ENCODE measurements around the gene PLSCR1.
"Not testable (repeated sequence)": the region's sequence is repeated elsewhere in the genome, so short reads cannot be mapped to it uniquely, and the experiment has no call there.

Gene PLSCR1

DNA sequence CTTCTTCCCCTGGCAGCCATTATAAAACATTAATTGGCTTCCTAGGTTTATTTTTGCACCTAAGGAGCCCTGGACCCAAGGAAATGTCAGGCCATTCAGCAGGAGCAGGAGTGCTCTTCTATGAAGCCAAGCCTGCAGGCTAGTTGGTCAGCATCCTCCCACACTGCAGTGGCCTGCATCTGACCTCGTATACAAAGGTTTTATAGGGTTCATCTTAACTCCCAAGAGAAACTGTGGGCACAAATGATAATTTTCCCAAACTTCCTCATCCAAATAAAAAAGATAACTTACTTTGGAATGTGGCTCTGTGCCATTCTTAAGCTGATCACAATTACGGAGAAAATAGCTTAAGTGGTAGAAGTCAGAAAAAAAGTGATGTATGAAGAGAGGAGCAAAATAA lies 19.4 kb downstream of the PLSCR1 start:
- Histone ChIP-seq H3K36me3 (ENCODE audit: insufficient read depth) (no peaks in the 10 kb centered on the region), H3K4me2 (no peak overlapping the region), H3K27me3 (ENCODE audit: insufficient read depth, low read depth) (no peaks in the 10 kb centered on the region), H3K4me3 (IDR thresholded peaks at IDR 0.05; ENCODE audit: insufficient read depth, low read depth, low read length) (no peak overlapping the region), H3K4me1 (ENCODE audit: low read depth, poor library complexity, severe bottlenecking) (peaks cover 5% of the 10 kb centered on the region), H3K79me2 (ENCODE audit: insufficient read depth, low read depth) (no peaks in the 10 kb centered on the region), H4K20me1 (ENCODE audit: insufficient read depth) (no peaks in the 10 kb centered on the region), H2AFZ (ENCODE audit: low read depth) (no peak overlapping the region), H3K27ac (no peak overlapping the region), H3K9ac (no peak overlapping the region)
- TF ChIP-seq CTCF (conservative IDR thresholded peaks at IDR 0.05; ENCODE audit: low read depth, low read length): no peak

- no peak overlapping the region for H3K4me3 ChIP-seq (IDR thresholded peaks at IDR 0.05; ENCODE audit: insufficient read depth, low read depth, low read length)
- no peak overlapping the region for H3K4me2 ChIP-seq
- TF ChIP-seq CTCF (conservative IDR thresholded peaks at IDR 0.05; ENCODE audit: low read depth, low read length): no peak
- H2AFZ ChIP-seq (ENCODE audit: low read depth): no peak overlapping the region
- no peak overlapping the region for H3K9ac ChIP-seq
- H3K36me3 ChIP-seq (ENCODE audit: insufficient read depth): no peaks in the 10 kb centered on the region
- H3K4me1 ChIP-seq (ENCODE audit: low read depth, poor library complexity, severe bottlenecking): peaks cover 5% of the 10 kb centered on the region
- no peak overlapping the region for H3K27ac ChIP-seq
- H4K20me1 ChIP-seq (ENCODE audit: insufficient read depth): no peaks in the 10 kb centered on the region
- no peaks in the 10 kb centered on the region for H3K79me2 ChIP-seq (ENCODE audit: insufficient read depth, low read depth)
- H3K27me3 ChIP-seq (ENCODE audit: insufficient read depth, low read depth): no peaks in the 10 kb centered on the region
These were observed 20.9 kb downstream of the PLSCR1 start for GRCh38 chr3:146523531-146523930.

DNA sequence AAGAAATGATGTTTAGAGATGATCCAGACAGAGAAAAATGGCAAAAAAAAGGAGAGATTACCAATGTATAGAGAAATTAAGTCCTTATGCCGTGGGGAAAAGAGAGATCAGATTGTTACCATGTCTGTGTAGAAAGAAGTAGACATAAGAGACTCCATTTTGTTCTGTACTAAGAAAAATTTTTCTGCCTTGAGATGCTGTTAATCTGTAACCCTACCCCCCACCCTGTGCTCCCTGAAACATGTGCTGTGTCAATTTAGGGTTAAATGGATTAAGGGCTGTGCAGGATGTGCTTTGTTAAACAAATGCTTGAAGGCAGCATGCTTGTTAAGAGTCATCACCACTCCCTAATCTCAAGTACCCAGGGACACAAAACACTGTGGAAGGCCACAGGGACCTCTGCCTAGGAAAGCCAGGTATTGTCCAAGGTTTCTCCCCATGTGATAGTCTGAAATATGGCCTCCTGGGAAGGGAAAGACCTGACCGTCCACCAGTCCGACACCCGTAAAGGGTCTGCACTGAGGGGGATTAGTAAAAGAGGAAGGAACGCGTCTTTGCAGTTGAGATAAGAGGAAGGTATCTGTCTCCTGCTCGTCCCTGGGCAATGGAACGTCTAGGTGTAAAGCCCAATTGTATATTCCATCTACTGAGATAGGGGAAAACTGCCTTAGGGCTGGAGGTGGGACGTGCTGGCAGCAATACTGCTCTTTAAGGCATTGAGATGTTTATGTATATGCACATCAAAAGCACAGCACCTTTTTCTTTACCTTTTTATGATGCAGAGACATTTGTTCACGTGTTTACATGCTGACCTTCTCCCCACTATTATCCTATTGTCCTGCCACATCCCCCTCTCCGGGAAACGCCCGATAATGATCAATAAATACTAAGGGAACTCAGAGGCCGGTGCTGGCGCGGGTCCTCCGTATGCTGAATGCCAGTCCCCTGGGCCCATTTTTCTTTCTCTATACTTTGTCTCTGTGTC lies 21.9 kb downstream of the PLSCR1 start:
- H3K4me3 ChIP-seq (IDR thresholded peaks at IDR 0.05; ENCODE audit: insufficient read depth, low read depth, low read length); H3K79me2 ChIP-seq (ENCODE audit: insufficient read depth, low read depth); H4K20me1 ChIP-seq (ENCODE audit: insufficient read depth); H3K27me3 ChIP-seq (ENCODE audit: insufficient read depth, low read depth); H3K4me2 ChIP-seq; H3K9ac ChIP-seq; H3K27ac ChIP-seq; H3K36me3 ChIP-seq (ENCODE audit: insufficient read depth); H2AFZ ChIP-seq (ENCODE audit: low read depth); H3K4me1 ChIP-seq (ENCODE audit: low read depth, poor library complexity, severe bottlenecking): not testable (repeated sequence)

GRCh38 chr3:146521394-146521793 lies 23.0 kb downstream of the PLSCR1 start:
- no peak overlapping the region for H2AFZ ChIP-seq (ENCODE audit: low read depth)
- no peak overlapping the region for H3K4me2 ChIP-seq
- H3K79me2 ChIP-seq (ENCODE audit: insufficient read depth, low read depth): no peaks in the 10 kb centered on the region
- H3K9ac ChIP-seq: no peak overlapping the region
- TF ChIP-seq CTCF (conservative IDR thresholded peaks at IDR 0.05; ENCODE audit: low read depth, low read length): no peak
- no peaks in the 10 kb centered on the region for H3K27me3 ChIP-seq (ENCODE audit: insufficient read depth, low read depth)
- H3K4me1 ChIP-seq (ENCODE audit: low read depth, poor library complexity, severe bottlenecking): peaks cover 5% of the 10 kb centered on the region
- H4K20me1 ChIP-seq (ENCODE audit: insufficient read depth): no peaks in the 10 kb centered on the region
- no peak overlapping the region for H3K4me3 ChIP-seq (IDR thresholded peaks at IDR 0.05; ENCODE audit: insufficient read depth, low read depth, low read length)
- H3K27ac ChIP-seq: no peak overlapping the region
- no peaks in the 10 kb centered on the region for H3K36me3 ChIP-seq (ENCODE audit: insufficient read depth)

DNA sequence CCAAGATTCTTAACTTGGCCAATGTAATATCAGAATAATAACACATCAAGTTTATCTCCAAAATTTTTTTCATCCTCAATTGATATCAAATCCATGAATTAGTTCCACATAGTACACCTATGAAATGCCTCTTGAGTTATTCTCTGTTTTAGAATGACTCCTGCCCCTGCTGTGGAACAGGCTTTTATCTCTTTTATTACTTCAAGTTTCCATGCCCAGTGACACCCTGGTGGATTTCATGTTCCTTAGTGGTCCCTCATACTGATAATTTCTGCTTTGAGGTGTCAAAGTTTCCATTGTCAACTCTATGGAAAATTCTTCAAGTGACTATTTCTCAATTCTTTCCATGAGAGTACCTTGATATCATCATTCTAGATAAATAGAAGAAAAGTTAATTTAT lies 24.6 kb downstream of the PLSCR1 start:
- TF ChIP-seq CTCF (conservative IDR thresholded peaks at IDR 0.05; ENCODE audit: low read depth, low read length): no peak
- Histone ChIP-seq H3K9ac (no peak overlapping the region), H4K20me1 (ENCODE audit: insufficient read depth) (no peaks in the 10 kb centered on the region), H3K36me3 (ENCODE audit: insufficient read depth) (no peaks in the 10 kb centered on the region), H3K27ac (no peak overlapping the region), H3K79me2 (ENCODE audit: insufficient read depth, low read depth) (no peaks in the 10 kb centered on the region), H3K4me1 (ENCODE audit: low read depth, poor library complexity, severe bottlenecking) (no peaks in the 10 kb centered on the region), H3K4me2 (no peak overlapping the region), H3K27me3 (ENCODE audit: insufficient read depth, low read depth) (no peaks in the 10 kb centered on the region), H2AFZ (ENCODE audit: low read depth) (no peak overlapping the region), H3K4me3 (IDR thresholded peaks at IDR 0.05; ENCODE audit: insufficient read depth, low read depth, low read length) (no peak overlapping the region)

Data from KMS-11 (cell line).